PFSK-1 (cell line): ENCODE results near the gene SYN1. TPM values are rescaled to one million over a fixed set of nuclear protein-coding genes. Genes with fewer than 3 reads are reported as not detected.

Experiments used
- FOXP2 ChIP-seq: optimal IDR thresholded peaks from 2 replicates; pipeline ENCODE3; 2011; ENCODE audit warnings: borderline replicate concordance, control low read depth, inconsistent platforms; ENCODE audit not compliant: insufficient read depth; ENCODE audit errors: extremely low read length, extremely low read depth
- POLR2AphosphoS5 ChIP-seq: IDR thresholded peaks from 2 replicates; pipeline ENCODE4 v1.6.1; 2012; ENCODE audit warnings: low read depth, mild to moderate bottlenecking, control low read depth, low read length, moderate library complexity
- REST ChIP-seq, 2 experiments: IDR thresholded peaks; 2 replicates each; pipeline versions ENCODE4 v1.6.1 to v1.8.0; 2011 to 2012; ENCODE audit warnings: low read depth in 2 of 2, low read length in 2 of 2, control low read depth in 1 of 2, inconsistent platforms in 1 of 2, mild to moderate bottlenecking in 1 of 2, moderate library complexity in 1 of 2; ENCODE audit not compliant: insufficient read depth in 1 of 2
- SIN3A ChIP-seq: IDR thresholded peaks from 2 replicates; pipeline ENCODE4 v1.6.1; 2012; ENCODE audit warnings: mild to moderate bottlenecking, low read length, moderate library complexity, borderline replicate concordance; ENCODE audit not compliant: insufficient read depth
- TAF1 ChIP-seq: IDR thresholded peaks from 2 replicates; pipeline ENCODE4 v1.6.1; 2012; ENCODE audit warnings: low read length, control low read depth, borderline replicate concordance; ENCODE audit not compliant: insufficient read depth
- polyA plus RNA-seq: library from polyadenylated mRNA; unstranded; fragments of >200 nt; gene quantifications from one replicate; pipeline ENCODE4 v1.2.1, GENCODE V29; 2012; ENCODE audit warnings: low read depth, missing spikeins; ENCODE audit not compliant: insufficient read length

Gene SYN1
- 2.2 TPM for polyA plus RNA-seq

GRCh38 chrX:47619486-47620302 lies at the start of gene SYN1:
SYN1 (minus strand) TSS chrX:47619857; CDS start chrX:47619728, 129 bp downstream.
- TF ChIP-seq SIN3A, result peak; percentile 79; the same call in 1 of the 2 replicates
- peak; percentile 96 to 98 for TF ChIP-seq REST (IDR thresholded peaks at IDR 0.05; ENCODE audit: insufficient read depth in 1 of 2, low read depth in 2 of 2, low read length in 2 of 2)
- TF ChIP-seq TAF1, result 0 out of 2 replicates have a peak, but pooled peaks have one; percentile 42
- no peak for TF ChIP-seq FOXP2

GRCh38 chrX:47664737-47665136 lies 45.1 kb upstream of the SYN1 start:
- TF ChIP-seq SIN3A, result no peak

GRCh38 chrX:47662144-47662657 lies 42.5 kb upstream of the SYN1 start:
- TF ChIP-seq FOXP2 (no peak), POLR2AphosphoS5 (peak; percentile 56; the same call in 1 of the 2 replicates), REST (IDR thresholded peaks at IDR 0.05; ENCODE audit: insufficient read depth in 1 of 2, low read depth in 2 of 2, low read length in 2 of 2) (no peak), TAF1 (no peak), SIN3A (no peak)

GRCh38 chrX:47661539-47661938 lies 41.9 kb upstream of the SYN1 start:
- no peak for TF ChIP-seq TAF1

- TF ChIP-seq TAF1 (no peak), POLR2AphosphoS5 (no peak), REST (IDR thresholded peaks at IDR 0.05; ENCODE audit: insufficient read depth in 1 of 2, low read depth in 2 of 2, low read length in 2 of 2) (no peak), FOXP2 (no peak), SIN3A (no peak)
These were observed 39.7 kb upstream of the SYN1 start for GRCh38 chrX:47659421-47659726.

GRCh38 chrX:47658684-47659420 lies 39.2 kb upstream of the SYN1 start, which contains the start of gene UXT:
UXT (minus strand) TSS chrX:47659180; CDS start chrX:47658927, 253 bp downstream.
- TF ChIP-seq TAF1 (peak; percentile 59; the same call in 1 of the 2 replicates), POLR2AphosphoS5 (peak; percentile 66), SIN3A (no peak)
